HG02642 (cell line): ENCODE measurements around the gene NTNG1.

Source experiments
- ATAC-seq: cut with Tn5 transposase; IDR thresholded peaks from one replicate; pipeline ENCODE4 v1.9.1; 2021; ENCODE audit warnings: mild to moderate bottlenecking; ENCODE audit not compliant: unreplicated experiment, poor library complexity

The NTNG1 gene

GRCh38 chr1:107526524-107527198 lies 385.8 kb downstream of the NTNG1 start:
- no peak for ATAC-seq

GRCh38 chr1:107529511-107530149 lies 388.8 kb downstream of the NTNG1 start:
- ATAC-seq, result peak; percentile 98

GRCh38 chr1:107530543-107530942 lies 389.7 kb downstream of the NTNG1 start:
- no peak for ATAC-seq

GRCh38 chr1:107531065-107531908 lies 390.4 kb downstream of the NTNG1 start:
- ATAC-seq, result no peak

GRCh38 chr1:107532318-107532717 lies 391.5 kb downstream of the NTNG1 start:
- ATAC-seq, result no peak
